Liver (tissue), 3 donors: ENCODE measurements around the gene H1-8.

Experiments
- JUND ChIP-seq, 2 donors: IDR thresholded peaks; 2 replicates each; pipeline ENCODE4 v1.6.1; 2016; ENCODE audit warnings: antibody characterized with exemption in 2 of 2
- RAD21 ChIP-seq, 2 donors: IDR thresholded peaks; 2 replicates each; pipeline ENCODE4 v1.6.1; 2016; ENCODE audit warnings: antibody characterized with exemption in 2 of 2, mild to moderate bottlenecking in 2 of 2
- SP1 ChIP-seq: IDR thresholded peaks from 2 replicates; pipeline ENCODE4 v1.6.1; 2018; ENCODE audit warnings: antibody characterized with exemption, mild to moderate bottlenecking
- YY1 ChIP-seq: IDR thresholded peaks from 2 replicates; pipeline ENCODE4 v1.6.1; 2016; ENCODE audit warnings: antibody characterized with exemption, mild to moderate bottlenecking
- TF ChIP-seq, protein P1 (sequence below): fragments of 150-350 bp; IDR thresholded peaks from 2 replicates; pipeline ENCODE4 v1.5.1; 2017; ENCODE audit warnings: improper control_type of control experiment, low read depth, low read length; ENCODE audit not compliant: missing input control
- TF ChIP-seq, protein P2 (sequence below): IDR thresholded peaks from 2 replicates; pipeline ENCODE4 v1.6.1; 2016; ENCODE audit warnings: antibody characterized with exemption
- TF ChIP-seq, protein P3 (sequence below): IDR thresholded peaks from 2 replicates; pipeline ENCODE4 v1.6.1; 2016; ENCODE audit warnings: antibody characterized with exemption, mild to moderate bottlenecking
- TF ChIP-seq, protein P4 (sequence below): IDR thresholded peaks from 2 replicates; pipeline ENCODE4 v1.6.1; 2016; ENCODE audit warnings: antibody characterized with exemption
- donor health status: healthy.
- donor health status: healthy.

DNA sequence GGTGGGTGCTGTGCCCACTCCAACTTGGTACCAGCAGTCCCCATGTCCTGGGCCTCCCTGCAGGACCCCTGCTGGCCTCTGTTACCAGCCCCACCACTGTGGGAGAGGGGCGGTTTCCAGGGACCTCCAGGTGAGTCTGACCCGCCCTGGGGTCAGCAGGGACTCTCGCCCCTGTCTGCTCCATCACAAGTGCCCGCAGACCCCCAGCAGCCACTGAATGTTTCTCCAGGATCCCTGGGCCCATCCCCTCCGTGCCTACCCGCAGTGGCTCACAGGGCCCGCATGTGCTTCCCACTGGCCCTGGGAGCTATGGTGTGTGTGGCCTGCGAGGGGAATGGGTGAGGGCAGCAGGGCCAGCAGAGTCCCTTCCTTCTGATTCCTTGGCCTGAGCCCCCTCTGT, 24.4 kb upstream of the H1-8 start:
- TF ChIP-seq, protein P1, sequence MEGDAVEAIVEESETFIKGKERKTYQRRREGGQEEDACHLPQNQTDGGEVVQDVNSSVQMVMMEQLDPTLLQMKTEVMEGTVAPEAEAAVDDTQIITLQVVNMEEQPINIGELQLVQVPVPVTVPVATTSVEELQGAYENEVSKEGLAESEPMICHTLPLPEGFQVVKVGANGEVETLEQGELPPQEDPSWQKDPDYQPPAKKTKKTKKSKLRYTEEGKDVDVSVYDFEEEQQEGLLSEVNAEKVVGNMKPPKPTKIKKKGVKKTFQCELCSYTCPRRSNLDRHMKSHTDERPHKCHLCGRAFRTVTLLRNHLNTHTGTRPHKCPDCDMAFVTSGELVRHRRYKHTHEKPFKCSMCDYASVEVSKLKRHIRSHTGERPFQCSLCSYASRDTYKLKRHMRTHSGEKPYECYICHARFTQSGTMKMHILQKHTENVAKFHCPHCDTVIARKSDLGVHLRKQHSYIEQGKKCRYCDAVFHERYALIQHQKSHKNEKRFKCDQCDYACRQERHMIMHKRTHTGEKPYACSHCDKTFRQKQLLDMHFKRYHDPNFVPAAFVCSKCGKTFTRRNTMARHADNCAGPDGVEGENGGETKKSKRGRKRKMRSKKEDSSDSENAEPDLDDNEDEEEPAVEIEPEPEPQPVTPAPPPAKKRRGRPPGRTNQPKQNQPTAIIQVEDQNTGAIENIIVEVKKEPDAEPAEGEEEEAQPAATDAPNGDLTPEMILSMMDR, result no peak
- TF ChIP-seq, protein P2, sequence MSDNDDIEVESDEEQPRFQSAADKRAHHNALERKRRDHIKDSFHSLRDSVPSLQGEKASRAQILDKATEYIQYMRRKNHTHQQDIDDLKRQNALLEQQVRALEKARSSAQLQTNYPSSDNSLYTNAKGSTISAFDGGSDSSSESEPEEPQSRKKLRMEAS, result no peak
- TF ChIP-seq JUND (IDR thresholded peaks at IDR 0.05), result no peak
- TF ChIP-seq YY1, result no peak
- TF ChIP-seq, protein P3, sequence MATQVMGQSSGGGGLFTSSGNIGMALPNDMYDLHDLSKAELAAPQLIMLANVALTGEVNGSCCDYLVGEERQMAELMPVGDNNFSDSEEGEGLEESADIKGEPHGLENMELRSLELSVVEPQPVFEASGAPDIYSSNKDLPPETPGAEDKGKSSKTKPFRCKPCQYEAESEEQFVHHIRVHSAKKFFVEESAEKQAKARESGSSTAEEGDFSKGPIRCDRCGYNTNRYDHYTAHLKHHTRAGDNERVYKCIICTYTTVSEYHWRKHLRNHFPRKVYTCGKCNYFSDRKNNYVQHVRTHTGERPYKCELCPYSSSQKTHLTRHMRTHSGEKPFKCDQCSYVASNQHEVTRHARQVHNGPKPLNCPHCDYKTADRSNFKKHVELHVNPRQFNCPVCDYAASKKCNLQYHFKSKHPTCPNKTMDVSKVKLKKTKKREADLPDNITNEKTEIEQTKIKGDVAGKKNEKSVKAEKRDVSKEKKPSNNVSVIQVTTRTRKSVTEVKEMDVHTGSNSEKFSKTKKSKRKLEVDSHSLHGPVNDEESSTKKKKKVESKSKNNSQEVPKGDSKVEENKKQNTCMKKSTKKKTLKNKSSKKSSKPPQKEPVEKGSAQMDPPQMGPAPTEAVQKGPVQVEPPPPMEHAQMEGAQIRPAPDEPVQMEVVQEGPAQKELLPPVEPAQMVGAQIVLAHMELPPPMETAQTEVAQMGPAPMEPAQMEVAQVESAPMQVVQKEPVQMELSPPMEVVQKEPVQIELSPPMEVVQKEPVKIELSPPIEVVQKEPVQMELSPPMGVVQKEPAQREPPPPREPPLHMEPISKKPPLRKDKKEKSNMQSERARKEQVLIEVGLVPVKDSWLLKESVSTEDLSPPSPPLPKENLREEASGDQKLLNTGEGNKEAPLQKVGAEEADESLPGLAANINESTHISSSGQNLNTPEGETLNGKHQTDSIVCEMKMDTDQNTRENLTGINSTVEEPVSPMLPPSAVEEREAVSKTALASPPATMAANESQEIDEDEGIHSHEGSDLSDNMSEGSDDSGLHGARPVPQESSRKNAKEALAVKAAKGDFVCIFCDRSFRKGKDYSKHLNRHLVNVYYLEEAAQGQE, result no peak
- TF ChIP-seq RAD21 (IDR thresholded peaks at IDR 0.05), result no peak
- TF ChIP-seq SP1, result no peak
- TF ChIP-seq, protein P4, sequence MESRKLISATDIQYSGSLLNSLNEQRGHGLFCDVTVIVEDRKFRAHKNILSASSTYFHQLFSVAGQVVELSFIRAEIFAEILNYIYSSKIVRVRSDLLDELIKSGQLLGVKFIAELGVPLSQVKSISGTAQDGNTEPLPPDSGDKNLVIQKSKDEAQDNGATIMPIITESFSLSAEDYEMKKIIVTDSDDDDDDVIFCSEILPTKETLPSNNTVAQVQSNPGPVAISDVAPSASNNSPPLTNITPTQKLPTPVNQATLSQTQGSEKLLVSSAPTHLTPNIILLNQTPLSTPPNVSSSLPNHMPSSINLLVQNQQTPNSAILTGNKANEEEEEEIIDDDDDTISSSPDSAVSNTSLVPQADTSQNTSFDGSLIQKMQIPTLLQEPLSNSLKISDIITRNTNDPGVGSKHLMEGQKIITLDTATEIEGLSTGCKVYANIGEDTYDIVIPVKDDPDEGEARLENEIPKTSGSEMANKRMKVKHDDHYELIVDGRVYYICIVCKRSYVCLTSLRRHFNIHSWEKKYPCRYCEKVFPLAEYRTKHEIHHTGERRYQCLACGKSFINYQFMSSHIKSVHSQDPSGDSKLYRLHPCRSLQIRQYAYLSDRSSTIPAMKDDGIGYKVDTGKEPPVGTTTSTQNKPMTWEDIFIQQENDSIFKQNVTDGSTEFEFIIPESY, result no peak
